GM21367 (cell line): ENCODE results near the gene EXOSC9.
"Not testable (repeated sequence)": the region's sequence is repeated elsewhere in the genome, so short reads cannot be mapped to it uniquely, and the experiment has no call there.

Experiments used
- ATAC-seq: cut with Tn5 transposase; IDR thresholded peaks from one replicate; pipeline ENCODE4 v1.9.1; 2021; ENCODE audit not compliant: unreplicated experiment

EXOSC9 gene, protein sequence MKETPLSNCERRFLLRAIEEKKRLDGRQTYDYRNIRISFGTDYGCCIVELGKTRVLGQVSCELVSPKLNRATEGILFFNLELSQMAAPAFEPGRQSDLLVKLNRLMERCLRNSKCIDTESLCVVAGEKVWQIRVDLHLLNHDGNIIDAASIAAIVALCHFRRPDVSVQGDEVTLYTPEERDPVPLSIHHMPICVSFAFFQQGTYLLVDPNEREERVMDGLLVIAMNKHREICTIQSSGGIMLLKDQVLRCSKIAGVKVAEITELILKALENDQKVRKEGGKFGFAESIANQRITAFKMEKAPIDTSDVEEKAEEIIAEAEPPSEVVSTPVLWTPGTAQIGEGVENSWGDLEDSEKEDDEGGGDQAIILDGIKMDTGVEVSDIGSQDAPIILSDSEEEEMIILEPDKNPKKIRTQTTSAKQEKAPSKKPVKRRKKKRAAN

DNA sequence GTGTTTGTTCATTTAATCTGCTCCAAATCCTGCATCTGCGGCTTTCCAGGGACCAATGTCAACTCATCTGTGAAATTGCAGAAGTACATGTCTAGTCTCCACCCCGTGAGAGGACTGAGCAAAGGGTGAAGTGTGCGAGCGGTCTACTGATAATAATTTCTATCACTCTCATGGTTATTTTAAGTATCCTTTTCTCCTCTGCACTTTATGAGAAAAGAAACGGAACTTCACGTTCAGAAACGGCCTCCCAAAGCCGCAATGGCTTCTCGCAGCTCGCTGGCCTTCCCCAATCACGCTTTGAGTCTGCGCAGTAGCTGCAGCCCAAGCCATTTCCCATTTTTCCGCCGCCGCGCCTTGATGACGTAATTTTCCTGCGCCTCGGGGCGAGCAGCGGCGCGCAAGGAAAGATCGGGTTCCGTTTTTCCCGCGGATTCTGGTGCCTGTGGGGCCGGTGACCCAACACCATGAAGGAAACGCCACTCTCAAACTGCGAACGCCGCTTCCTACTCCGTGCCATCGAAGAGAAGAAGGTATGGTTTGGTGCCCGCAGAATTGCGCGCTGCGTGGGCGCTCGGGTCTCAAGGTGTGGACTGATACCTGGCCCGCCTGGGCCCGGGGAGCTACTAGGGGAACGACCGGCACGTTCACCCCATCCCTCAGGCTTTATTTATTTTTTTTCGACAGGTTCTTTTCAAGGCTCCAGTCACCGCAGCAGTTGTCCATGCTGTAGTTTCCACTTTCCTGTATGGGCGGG is at the start of gene EXOSC9:
Gene EXOSC9 (plus strand): TSS at position 363 of the 754 bp plus-strand sequence. CDS start 102 bp downstream, at position 465.
- peak; percentile 76 for ATAC-seq

DNA sequence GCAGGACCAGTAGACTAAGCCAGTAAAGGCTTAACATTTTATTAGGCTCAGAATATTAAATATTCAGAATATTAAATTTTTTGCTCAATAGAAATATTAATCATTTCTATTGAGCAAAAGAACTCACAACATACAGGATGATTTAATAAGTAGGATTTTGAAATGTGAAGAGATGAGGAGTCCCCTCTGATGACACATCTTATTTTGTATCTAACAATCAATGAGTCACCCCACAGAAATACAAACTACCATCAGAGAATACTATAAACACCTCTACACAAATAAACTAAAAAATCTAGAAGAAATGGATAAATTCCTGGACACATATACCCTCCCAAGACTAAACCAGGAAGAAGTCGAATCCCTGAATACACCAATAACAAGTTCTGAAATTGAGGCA is 49.0 kb upstream of the EXOSC9 start:
- not testable (repeated sequence) for ATAC-seq

DNA sequence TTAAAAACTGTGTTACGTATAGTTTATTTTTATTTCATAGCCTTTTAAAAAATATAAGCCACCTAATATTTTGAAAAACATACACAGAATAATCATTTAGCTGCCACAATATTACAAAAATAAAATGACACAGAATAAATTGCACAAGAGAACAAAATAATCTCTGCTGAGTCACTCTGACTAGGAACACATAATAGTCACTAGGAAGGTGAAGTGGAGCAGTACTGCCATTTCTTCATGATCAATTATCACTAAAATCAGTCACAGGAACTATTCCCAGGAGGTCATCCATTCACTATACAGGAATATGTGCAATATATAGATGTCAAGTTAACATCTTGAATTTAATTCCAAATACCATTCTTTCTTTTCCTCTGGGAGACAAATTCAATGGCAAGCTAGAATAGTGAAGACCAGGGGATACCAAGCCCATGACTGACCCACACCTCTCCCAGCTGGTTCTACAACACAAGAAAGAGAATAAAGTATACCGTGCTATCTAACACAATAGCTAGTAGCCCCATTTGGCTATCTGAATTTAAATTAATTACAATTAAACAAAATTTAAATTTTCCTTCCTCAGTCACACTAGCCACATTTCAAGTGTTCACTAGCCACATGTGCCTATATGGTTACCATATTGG is 42.1 kb upstream of the EXOSC9 start:
- no peak for ATAC-seq

- ATAC-seq, result no peak
Observed at GRCh38 chr4:121760205-121760604, 40.9 kb upstream of the EXOSC9 start.

DNA sequence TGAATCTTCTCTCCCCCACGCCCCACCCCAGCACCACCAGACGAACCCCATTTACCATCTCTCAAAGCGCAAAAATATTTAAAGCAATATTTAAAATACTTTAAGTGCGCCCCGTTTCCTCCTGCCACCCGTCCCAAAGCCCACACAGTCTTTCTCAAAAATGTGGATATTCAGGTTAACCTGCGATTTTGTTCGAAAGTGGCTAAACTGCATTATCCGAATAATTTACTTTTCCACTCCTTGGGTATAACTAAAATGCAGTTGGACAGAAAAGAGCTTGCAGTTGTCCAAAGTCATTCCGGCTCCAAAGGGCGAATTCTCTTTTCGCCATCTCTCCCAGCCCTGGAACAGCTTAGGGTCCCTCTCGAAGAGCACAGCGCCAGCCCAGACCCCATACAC is 36.8 kb upstream of the EXOSC9 start:
- ATAC-seq, result no peak

DNA sequence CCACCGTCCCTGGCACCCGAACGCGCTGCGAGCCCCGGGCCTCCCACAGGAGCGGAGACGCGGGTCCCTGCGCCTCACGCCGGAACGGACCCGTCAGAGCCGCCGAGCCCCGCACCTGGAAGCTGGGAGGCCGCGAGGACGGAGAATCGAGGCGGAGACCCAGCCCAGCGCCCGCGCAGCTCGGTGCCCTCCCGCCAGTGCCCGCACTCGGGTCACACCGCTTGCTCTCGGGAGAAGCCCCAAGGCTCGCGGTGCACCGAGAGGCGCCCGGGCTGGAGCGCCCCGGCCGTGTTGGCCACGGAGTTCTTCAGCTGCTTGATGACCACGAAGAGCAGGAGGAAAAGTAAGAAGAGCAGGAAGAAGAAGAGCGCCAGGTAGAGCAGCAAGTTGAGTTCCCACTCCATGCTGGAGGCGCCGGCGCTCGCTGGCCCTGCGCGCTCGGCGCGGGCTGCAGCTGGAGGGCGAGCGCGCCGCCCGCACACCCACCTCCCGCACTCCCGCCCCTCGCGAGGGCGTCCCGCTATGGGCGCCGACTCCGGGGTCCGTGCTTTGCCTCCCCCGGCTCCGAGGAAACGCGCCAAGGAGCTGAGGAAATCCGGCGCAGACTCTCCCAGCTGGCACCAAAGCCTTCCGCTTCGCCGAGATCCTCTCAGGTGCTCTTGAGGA is 36.3 kb upstream of the EXOSC9 start, which contains the start of gene SMIM43:
Gene SMIM43 (minus strand): TSS at position 463 of the 666 bp plus-strand sequence. CDS start 59 bp downstream, at position 404.
- ATAC-seq, result no peak

- ATAC-seq, result no peak
Observed at GRCh38 chr4:121765368-121765705, 35.8 kb upstream of the EXOSC9 start.

- ATAC-seq, result no peak
Observed at GRCh38 chr4:121765971-121766538, 35.1 kb upstream of the EXOSC9 start.

GRCh38 chr4:121767166-121767565 is 34.0 kb upstream of the EXOSC9 start:
- ATAC-seq, result no peak

DNA sequence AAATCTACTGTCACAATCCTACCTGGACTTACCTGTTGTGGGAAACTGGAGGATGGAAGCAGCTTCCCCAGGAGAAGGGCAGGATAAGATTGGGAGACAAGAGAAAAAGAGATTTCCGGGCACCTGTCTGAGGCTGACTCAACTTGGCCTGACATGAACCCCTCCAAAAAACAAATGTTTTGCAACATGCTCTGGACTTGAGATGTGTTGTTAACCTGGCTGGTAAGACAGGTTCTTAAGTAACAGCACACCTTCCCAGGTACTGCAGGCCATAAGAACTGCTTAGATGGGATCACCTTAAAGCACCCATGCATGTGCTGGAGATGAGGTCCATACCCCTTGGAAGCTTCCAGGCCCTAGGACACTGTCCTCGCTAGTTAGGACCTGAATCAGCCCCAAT is 31.8 kb upstream of the EXOSC9 start:
- no peak for ATAC-seq

DNA sequence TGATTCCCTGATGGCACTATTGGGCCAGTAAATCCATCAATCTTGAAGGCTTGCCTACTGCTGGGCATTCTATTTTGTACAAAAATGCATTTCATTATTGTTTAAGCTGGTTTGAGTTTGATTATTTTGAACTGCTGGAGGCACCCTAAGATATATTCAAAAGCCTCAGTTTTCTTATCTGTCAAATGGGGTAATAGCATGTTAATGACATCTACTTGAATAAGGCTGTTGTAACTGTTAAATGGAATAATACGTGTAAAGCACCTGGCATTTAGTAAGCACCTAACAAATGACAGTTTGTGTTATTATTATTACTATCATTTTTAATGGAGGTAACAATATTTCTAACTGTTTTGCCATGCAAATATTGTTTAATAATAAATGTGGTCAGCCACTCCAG is 29.3 kb upstream of the EXOSC9 start:
- no peak for ATAC-seq

DNA sequence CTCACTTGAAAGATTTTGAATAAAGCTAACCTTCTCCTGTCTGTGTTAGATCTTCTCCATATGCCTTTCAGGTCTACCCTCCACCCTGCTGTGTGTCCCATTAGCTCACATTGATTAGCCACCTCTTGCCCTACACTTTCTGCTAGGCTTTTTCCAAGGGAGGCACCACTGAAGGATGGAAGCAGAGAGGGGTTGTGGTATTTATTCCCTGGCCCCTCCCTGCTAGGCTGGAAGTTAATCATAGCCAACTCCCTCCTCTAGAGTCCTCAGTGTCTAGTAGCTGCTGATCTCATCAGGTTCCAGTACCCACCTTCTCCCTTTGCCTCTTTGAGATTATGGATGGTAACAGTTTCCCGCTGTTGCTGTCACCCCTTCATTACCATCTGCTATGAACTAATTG is 27.2 kb upstream of the EXOSC9 start:
- ATAC-seq, result no peak

GRCh38 chr4:121776610-121777401 is 24.3 kb upstream of the EXOSC9 start:
- no peak for ATAC-seq

GRCh38 chr4:121777625-121778024 is 23.5 kb upstream of the EXOSC9 start:
- ATAC-seq, result no peak

DNA sequence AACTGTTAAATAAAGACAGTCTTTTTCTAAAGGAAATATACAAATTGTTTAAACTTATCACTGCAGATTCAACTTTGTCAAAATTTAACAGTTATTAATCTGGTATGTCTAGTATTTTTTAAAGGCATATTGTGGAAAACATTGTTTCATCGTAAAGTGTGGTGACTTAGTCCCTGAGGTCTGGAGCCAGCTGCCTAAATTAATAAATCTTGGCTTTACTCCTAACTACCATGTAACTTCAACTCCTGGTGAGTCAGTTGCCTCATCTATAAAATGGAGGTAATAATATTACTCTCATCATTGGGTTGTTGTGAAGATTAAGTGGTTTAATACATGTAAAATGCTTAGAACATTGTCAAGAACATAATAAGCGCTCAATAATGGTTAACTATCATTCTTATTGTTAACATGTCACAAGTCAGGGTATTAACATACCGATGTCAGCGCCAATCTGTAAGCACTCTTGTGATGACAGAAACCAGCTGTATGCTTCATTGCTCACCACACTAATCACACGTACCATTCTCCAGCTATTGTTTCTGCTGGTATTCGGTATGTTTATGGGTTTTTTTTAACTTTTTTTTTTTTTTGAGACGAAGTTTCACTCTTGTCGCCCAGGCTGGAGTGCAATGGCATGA is 22.0 kb upstream of the EXOSC9 start:
- no peak for ATAC-seq

- ATAC-seq, result no peak
Observed at GRCh38 chr4:121783210-121783609, 17.9 kb upstream of the EXOSC9 start.

DNA sequence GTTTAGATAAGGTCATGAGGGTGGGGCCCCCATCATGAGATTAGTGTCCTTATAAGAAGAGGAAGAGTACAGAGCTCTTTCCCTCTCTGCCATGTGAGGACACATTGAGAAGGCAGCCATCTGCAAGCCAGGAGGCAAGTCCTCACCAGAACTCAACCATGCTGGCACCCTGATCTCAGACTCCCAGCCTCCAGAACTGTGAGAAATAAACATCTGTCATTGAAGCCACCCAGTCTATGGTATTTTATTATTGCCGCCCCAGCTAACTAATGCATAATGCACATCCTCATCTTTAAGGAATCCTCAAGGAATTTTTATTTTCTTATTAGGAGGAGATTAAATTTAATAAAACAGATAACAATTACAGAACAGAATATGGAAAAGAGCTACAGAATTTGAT is 16.7 kb upstream of the EXOSC9 start:
- ATAC-seq, result no peak

GRCh38 chr4:121784975-121785374 is 16.1 kb upstream of the EXOSC9 start:
- no peak for ATAC-seq

- ATAC-seq, result no peak
Observed at GRCh38 chr4:121785479-121785878, 15.6 kb upstream of the EXOSC9 start.

DNA sequence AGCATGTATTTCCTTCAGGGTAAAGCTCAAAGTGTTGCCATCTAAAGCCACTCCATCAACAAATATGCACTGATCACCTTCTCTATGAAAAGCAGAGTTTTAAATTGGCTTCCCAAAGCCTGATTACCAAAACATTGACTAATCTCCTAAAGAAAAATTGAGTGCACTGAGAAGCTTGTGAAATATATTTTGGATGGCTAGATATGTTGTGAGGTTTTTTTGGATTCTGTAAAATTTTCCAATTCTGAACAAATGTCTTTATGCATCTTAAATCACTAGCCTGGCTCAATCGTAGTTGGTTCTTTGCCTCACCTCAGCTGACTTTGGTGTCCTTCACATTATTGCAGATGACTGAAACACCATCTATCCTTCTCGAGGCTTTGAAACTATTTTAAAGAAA is 14.9 kb upstream of the EXOSC9 start:
- no peak for ATAC-seq
